DOHH2 (cell line): ENCODE data around the gene TAS2R30.

ENCODE experiments used
- EZH2phosphoT487 ChIP-seq: fragments of 200-600 bp; sonication (generic); IDR thresholded peaks from 2 replicates; pipeline ENCODE4 v1.6.1; 2017; ENCODE audit warnings: borderline replicate concordance, mild to moderate bottlenecking, antibody characterized with exemption, low read length, moderate library complexity, mixed read lengths
- TF ChIP-seq, protein P1 (sequence below): fragments of 200-600 bp; sonication (generic); IDR thresholded peaks from one replicate; pipeline ENCODE4 v1.5.1; 2014; ENCODE audit warnings: antibody characterized with exemption, mild to moderate bottlenecking, low read depth, low read length; ENCODE audit not compliant: poor library complexity, severe bottlenecking

DNA sequence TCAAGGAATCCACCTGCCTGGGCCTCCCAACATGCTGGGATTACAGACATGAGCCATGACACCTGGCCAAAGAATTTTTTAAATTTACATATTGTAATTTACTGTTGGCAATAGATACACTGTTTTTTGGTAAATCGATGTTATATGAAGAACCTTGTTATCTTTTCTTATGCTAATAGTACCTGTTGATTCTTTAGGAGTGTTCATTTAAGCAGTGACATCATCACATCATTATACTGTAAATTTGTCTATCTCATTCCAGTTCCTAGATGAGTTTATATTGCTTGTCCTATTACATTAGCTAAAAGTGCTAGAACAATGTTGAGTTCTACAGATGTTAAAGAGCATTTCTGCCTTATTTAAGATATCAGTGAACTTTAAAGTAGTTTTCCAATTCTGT, 13.0 kb upstream of the TAS2R30 start:
- TF ChIP-seq, protein P1, sequence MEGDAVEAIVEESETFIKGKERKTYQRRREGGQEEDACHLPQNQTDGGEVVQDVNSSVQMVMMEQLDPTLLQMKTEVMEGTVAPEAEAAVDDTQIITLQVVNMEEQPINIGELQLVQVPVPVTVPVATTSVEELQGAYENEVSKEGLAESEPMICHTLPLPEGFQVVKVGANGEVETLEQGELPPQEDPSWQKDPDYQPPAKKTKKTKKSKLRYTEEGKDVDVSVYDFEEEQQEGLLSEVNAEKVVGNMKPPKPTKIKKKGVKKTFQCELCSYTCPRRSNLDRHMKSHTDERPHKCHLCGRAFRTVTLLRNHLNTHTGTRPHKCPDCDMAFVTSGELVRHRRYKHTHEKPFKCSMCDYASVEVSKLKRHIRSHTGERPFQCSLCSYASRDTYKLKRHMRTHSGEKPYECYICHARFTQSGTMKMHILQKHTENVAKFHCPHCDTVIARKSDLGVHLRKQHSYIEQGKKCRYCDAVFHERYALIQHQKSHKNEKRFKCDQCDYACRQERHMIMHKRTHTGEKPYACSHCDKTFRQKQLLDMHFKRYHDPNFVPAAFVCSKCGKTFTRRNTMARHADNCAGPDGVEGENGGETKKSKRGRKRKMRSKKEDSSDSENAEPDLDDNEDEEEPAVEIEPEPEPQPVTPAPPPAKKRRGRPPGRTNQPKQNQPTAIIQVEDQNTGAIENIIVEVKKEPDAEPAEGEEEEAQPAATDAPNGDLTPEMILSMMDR, result no peak
- no peak for TF ChIP-seq EZH2phosphoT487
